HEK293 (cell line): ENCODE data around the gene FOSL1.

Experiments used
- CTCF ChIA-PET: fragments of 350-600 bp; formaldehyde crosslinking; extraction: SDS; loops from one replicate; lab custom pipeline; 2021; ENCODE audit warnings: antibody characterized with exemption; lab: Yijun Ruan, JAX
- POLR2A ChIA-PET: fragments of 300-600 bp; formaldehyde crosslinking; extraction: SDS; loops from one replicate; lab custom pipeline; 2020; ENCODE audit warnings: antibody characterized with exemption, inconsistent platforms; lab: Yijun Ruan, JAX
- H3K27ac ChIP-seq: fragments of 200-500 bp; sonication (Bioruptor generic); 2 replicates; pipeline ENCODE4 v1.5.1; 2014; ENCODE audit warnings: low read depth, low read length, control low read depth, inconsistent platforms; ENCODE audit errors: extremely low read depth
- H3K36me3 ChIP-seq, 2 experiments: fragments of 200-500 bp in 1 of 2; sonication (Bioruptor generic) in 1 of 2; 1 replicate in 1 of 2; 2 replicates in 1 of 2; pipeline ENCODE4 v1.5.1; 2014 to 2017; ENCODE audit warnings: inconsistent platforms in 2 of 2, low read length in 2 of 2; ENCODE audit not compliant: control insufficient read depth in 2 of 2, insufficient read depth in 1 of 2
- H3K4me1 ChIP-seq: fragments of 200-500 bp; sonication (Bioruptor generic); 2 replicates; pipeline ENCODE4 v1.5.1; 2014; ENCODE audit warnings: mild to moderate bottlenecking, low read length, inconsistent platforms; ENCODE audit not compliant: control insufficient read depth, insufficient read depth
- H3K4me3 ChIP-seq: 2 replicates; pipeline ENCODE4 v1.5.1; 2011; ENCODE audit warnings: low read depth, mild to moderate bottlenecking, control low read depth, low read length, moderate library complexity
- H3K9me3 ChIP-seq: fragments of 200-500 bp; sonication (Bioruptor generic); 2 replicates; pipeline ENCODE4 v1.5.1; 2014; ENCODE audit warnings: low read depth, low read length, inconsistent platforms; ENCODE audit not compliant: control insufficient read depth, insufficient read depth
- GLIS1 ChIP-seq: fragments of 450-650 bp; formaldehyde crosslinking; IDR thresholded peaks from 2 replicates; pipeline ENCODE4 v1.5.1; 2016; ENCODE audit warnings: missing biosample characterization, missing genetic modification characterization
- KLF16 ChIP-seq: fragments of 450-650 bp; formaldehyde crosslinking; IDR thresholded peaks from 2 replicates; pipeline ENCODE4 v1.5.1; 2017; ENCODE audit warnings: missing biosample characterization, missing genetic modification characterization
- OVOL3 ChIP-seq: fragments of 450-650 bp; formaldehyde crosslinking; IDR thresholded peaks from 2 replicates; pipeline ENCODE4 v1.5.1; 2016; ENCODE audit warnings: missing biosample characterization, missing genetic modification characterization
- SCRT2 ChIP-seq: fragments of 450-650 bp; formaldehyde crosslinking; IDR thresholded peaks from 2 replicates; pipeline ENCODE4 v1.5.1; 2016; ENCODE audit warnings: missing biosample characterization, missing genetic modification characterization
- SP7 ChIP-seq: fragments of 450-650 bp; formaldehyde crosslinking; IDR thresholded peaks from 2 replicates; pipeline ENCODE4 v1.5.1; 2016; ENCODE audit warnings: missing biosample characterization, missing genetic modification characterization
- ZEB2 ChIP-seq: fragments of 450-650 bp; formaldehyde crosslinking; IDR thresholded peaks from 2 replicates; pipeline ENCODE4 v1.5.1; 2016; ENCODE audit warnings: missing biosample characterization, missing genetic modification characterization
- ZNF132 ChIP-seq: fragments of 450-650 bp; formaldehyde crosslinking; IDR thresholded peaks from 2 replicates; pipeline ENCODE4 v1.5.1; 2017; ENCODE audit warnings: missing biosample characterization, missing genetic modification characterization, borderline replicate concordance
- ZNF138 ChIP-seq: fragments of 450-650 bp; formaldehyde crosslinking; IDR thresholded peaks from 2 replicates; pipeline ENCODE4 v1.5.1; 2016; ENCODE audit warnings: missing biosample characterization, missing genetic modification characterization, borderline replicate concordance
- ZNF155 ChIP-seq: fragments of 450-650 bp; formaldehyde crosslinking; IDR thresholded peaks from 2 replicates; pipeline ENCODE4 v1.5.1; 2016; ENCODE audit warnings: missing biosample characterization, missing genetic modification characterization
- ZNF211 ChIP-seq: fragments of 450-650 bp; formaldehyde crosslinking; IDR thresholded peaks from 2 replicates; pipeline ENCODE4 v1.5.1; 2016; ENCODE audit warnings: low read depth, missing biosample characterization, missing genetic modification characterization
- ZNF223 ChIP-seq: fragments of 450-650 bp; formaldehyde crosslinking; IDR thresholded peaks from 2 replicates; pipeline ENCODE4 v1.5.1; 2016; ENCODE audit warnings: missing biosample characterization, missing genetic modification characterization
- ZNF248 ChIP-seq: fragments of 450-650 bp; formaldehyde crosslinking; IDR thresholded peaks from 2 replicates; pipeline ENCODE4 v1.5.1; 2017; ENCODE audit warnings: missing biosample characterization, missing genetic modification characterization
- ZNF521 ChIP-seq: fragments of 450-650 bp; formaldehyde crosslinking; IDR thresholded peaks from 2 replicates; pipeline ENCODE4 v1.5.1; 2017; ENCODE audit warnings: missing biosample characterization, mild to moderate bottlenecking, missing genetic modification characterization
- ZNF544 ChIP-seq: fragments of 450-650 bp; formaldehyde crosslinking; IDR thresholded peaks from 2 replicates; pipeline ENCODE4 v1.5.0; 2017; ENCODE audit warnings: missing biosample characterization, missing genetic modification characterization
- ZNF571 ChIP-seq: fragments of 450-650 bp; formaldehyde crosslinking; IDR thresholded peaks from 2 replicates; pipeline ENCODE4 v1.5.0; 2017; ENCODE audit warnings: missing biosample characterization, missing genetic modification characterization
- ZNF624 ChIP-seq: fragments of 450-650 bp; formaldehyde crosslinking; IDR thresholded peaks from 2 replicates; pipeline ENCODE4 v1.5.1; 2017; ENCODE audit warnings: missing biosample characterization, missing genetic modification characterization
- ZNF626 ChIP-seq: fragments of 450-650 bp; sonication (Bioruptor Pico); formaldehyde crosslinking; IDR thresholded peaks from 2 replicates; pipeline ENCODE4 v1.5.1; 2018; ENCODE audit warnings: missing biosample characterization, missing genetic modification characterization, inconsistent platforms
- ZNF76 ChIP-seq: fragments of 450-650 bp; formaldehyde crosslinking; IDR thresholded peaks from 2 replicates; pipeline ENCODE4; 2016; ENCODE audit warnings: low read depth, missing biosample characterization, missing genetic modification characterization, borderline replicate concordance
- ZNF791 ChIP-seq: fragments of 450-650 bp; formaldehyde crosslinking; IDR thresholded peaks from 2 replicates; pipeline ENCODE4 v1.5.1; 2016; ENCODE audit warnings: missing biosample characterization, missing genetic modification characterization
- ZNF830 ChIP-seq: fragments of 450-650 bp; IDR thresholded peaks from 2 replicates; pipeline ENCODE4 v1.5.0; 2018; ENCODE audit warnings: missing biosample characterization, missing genetic modification characterization, low read depth, mild to moderate bottlenecking, moderate library complexity
- ZSCAN23 ChIP-seq: fragments of 450-650 bp; formaldehyde crosslinking; IDR thresholded peaks from 2 replicates; pipeline ENCODE4 v1.5.1; 2016; ENCODE audit warnings: missing biosample characterization, missing genetic modification characterization
- TF ChIP-seq, protein P1 (sequence below): fragments of 450-650 bp; formaldehyde crosslinking; IDR thresholded peaks from 2 replicates; pipeline ENCODE4 v1.5.1; 2016; ENCODE audit warnings: missing biosample characterization, missing genetic modification characterization
- TF ChIP-seq, protein P2 (sequence below): fragments of 450-650 bp; formaldehyde crosslinking; IDR thresholded peaks from 2 replicates; pipeline ENCODE4 v1.5.1; 2016; ENCODE audit warnings: missing biosample characterization, missing genetic modification characterization
- TF ChIP-seq, protein P3 (sequence below): fragments of 450-650 bp; formaldehyde crosslinking; IDR thresholded peaks from 2 replicates; pipeline ENCODE4 v1.5.1; 2017; ENCODE audit warnings: missing biosample characterization, missing genetic modification characterization
- TF ChIP-seq, protein P4 (sequence below): fragments of 450-650 bp; formaldehyde crosslinking; IDR thresholded peaks from 2 replicates; pipeline ENCODE4 v1.5.1; 2017; ENCODE audit warnings: missing biosample characterization, missing genetic modification characterization

The FOSL1 gene

DNA sequence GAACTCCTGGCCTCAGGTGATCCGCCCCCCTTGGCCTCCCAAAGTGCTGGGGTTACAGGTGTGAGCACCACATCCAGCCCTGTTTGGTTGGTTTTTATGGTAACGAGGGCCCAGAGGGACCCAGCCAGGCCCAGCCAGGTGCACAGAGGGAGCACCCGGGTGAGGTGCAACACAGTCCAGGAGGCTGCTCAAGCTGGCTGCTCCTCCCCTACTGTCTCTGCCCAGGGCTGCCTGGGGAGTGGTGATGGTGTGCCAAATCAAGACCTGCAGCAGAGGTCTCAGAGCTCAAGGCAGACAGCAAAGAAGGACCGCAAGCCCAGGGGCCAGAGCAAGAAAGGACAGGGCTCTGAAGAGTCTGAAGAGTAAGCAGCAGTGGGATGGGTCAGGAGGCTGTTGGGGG is 46.5 kb upstream of the FOSL1 start:
- POLR2A ChIA-PET, result interaction anchor here (0.6 kb wide), 1 partner anchor 62 kb away, joined by 4 read pairs; no protein-coding TSS in a partner anchor
- no peaks in the 10 kb centered on the region for H3K4me1 ChIP-seq
- no peak for TF ChIP-seq ZNF132 (tag by site-specific recombination)
- TF ChIP-seq, protein P1, sequence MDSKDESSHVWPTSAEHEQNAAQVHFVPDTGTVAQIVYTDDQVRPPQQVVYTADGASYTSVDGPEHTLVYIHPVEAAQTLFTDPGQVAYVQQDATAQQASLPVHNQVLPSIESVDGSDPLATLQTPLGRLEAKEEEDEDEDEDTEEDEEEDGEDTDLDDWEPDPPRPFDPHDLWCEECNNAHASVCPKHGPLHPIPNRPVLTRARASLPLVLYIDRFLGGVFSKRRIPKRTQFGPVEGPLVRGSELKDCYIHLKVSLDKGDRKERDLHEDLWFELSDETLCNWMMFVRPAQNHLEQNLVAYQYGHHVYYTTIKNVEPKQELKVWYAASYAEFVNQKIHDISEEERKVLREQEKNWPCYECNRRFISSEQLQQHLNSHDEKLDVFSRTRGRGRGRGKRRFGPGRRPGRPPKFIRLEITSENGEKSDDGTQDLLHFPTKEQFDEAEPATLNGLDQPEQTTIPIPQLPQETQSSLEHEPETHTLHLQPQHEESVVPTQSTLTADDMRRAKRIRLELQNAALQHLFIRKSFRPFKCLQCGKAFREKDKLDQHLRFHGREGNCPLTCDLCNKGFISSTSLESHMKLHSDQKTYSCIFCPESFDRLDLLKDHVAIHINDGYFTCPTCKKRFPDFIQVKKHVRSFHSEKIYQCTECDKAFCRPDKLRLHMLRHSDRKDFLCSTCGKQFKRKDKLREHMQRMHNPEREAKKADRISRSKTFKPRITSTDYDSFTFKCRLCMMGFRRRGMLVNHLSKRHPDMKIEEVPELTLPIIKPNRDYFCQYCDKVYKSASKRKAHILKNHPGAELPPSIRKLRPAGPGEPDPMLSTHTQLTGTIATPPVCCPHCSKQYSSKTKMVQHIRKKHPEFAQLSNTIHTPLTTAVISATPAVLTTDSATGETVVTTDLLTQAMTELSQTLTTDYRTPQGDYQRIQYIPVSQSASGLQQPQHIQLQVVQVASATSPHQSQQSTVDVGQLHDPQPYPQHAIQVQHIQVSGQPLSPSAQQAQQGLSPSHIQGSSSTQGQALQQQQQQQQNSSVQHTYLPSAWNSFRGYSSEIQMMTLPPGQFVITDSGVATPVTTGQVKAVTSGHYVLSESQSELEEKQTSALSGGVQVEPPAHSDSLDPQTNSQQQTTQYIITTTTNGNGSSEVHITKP (tag by site-specific recombination), result no peak
- TF ChIP-seq ZNF626 (tag by site-specific recombination), result no peak
- no peak for TF ChIP-seq ZNF791
- TF ChIP-seq ZNF76, result no peak
- TF ChIP-seq ZNF155, result no peak
- CTCF ChIA-PET, result interaction anchor here (0.7 to 1.4 kb wide), 2 partner anchors 12 to 87 kb away, joined by 3 to 4 read pairs; partner anchors contain the start of gene MUS81
- no peaks in the 10 kb centered on the region for H3K9me3 ChIP-seq
- no peaks in the 10 kb centered on the region for H3K36me3 ChIP-seq
- H3K4me3 ChIP-seq, result no peak overlapping the region
- no peak overlapping the region for H3K27ac ChIP-seq

DNA sequence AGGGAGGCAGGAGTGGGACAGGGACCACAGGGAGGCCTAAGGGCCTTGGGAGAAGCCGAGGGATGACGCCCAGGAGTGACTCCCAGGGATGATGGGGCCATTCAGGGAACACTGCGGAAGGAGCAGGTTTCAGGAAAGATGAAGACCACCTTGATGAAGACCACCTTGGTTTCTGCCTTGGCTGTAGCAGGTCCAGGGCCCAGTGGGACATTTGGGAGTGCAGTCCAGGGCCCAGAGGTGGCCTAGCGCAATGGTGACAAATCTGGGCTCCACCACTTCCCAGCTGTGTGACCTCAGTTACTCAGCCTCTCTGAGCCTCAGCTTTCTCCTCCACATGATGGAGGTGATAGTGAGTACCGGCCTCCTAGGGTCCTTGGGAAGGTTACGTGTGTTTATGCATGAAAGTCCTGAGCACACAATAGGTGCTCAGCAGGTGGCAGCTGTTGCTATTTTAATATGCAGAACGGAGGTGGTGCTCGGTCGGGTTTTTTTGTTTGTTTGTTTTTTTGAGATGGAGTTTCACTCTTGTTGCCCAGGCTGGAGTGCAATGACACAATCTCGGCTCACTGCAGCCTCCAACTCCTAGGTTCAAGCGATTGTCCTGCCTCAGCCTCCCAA is 45.9 kb upstream of the FOSL1 start:
- no peaks in the 10 kb centered on the region for H3K9me3 ChIP-seq
- no peak overlapping the region for H3K4me3 ChIP-seq
- H3K27ac ChIP-seq, result no peak overlapping the region
- no peaks in the 10 kb centered on the region for H3K4me1 ChIP-seq
- TF ChIP-seq SCRT2 (tag by site-specific recombination) (peak; percentile 63), ZNF521 (tag by site-specific recombination) (no peak), ZNF624 (no peak), ZNF211 (tag by site-specific recombination) (no peak)
- H3K36me3 ChIP-seq, result no peaks in the 10 kb centered on the region
- ChIA-PET CTCF (interaction anchor here (0.7 to 1.4 kb wide), 4 partner anchors 12 to 242 kb away, joined by 3 to 4 read pairs (median 3); partner anchors contain the start of gene MUS81), POLR2A (no interaction called here)

DNA sequence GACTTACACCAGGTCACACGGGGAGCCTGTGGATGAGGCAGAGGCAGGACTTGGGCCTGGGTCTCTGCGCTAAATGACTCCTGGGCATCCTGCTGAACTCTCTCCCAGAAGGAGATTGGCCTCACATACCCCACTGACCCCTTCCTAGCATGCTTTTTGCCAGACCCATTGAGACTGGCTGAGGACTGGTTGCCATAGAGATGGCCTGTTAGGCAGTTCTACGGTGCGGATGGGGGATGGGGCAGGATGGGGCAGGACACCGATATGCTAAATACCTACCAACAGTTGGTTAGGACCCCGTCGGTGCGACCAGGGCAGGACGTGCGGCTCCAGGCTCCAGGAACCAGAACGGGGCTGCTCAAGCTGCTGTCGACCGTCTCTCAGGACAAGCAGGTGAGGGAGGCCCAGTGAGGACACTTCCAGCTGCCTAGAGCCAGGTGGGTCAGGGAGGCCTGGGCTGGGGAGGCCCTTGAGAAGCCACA is 45.3 kb upstream of the FOSL1 start, which contains the start of gene TSGA10IP:
Gene TSGA10IP (plus strand): TSS at position 51 of the 482 bp plus-strand sequence. CDS start 196 bp downstream, at position 247.
- no peak within 1 kb of the TSS for H3K4me3 ChIP-seq
- no peak within 1 kb of the TSS for H3K27ac ChIP-seq
- ChIA-PET POLR2A (no interaction called here), CTCF (interaction anchor here (0.7 to 0.9 kb wide), 2 partner anchors 85 to 241 kb away, joined by 3 read pairs; partner anchors contain the start of gene MUS81)
- H3K36me3 ChIP-seq, result no peaks in the 10 kb centered on the region
- H3K9me3 ChIP-seq, result no peaks in the 10 kb centered on the region
- H3K4me1 ChIP-seq, result no peaks in the 10 kb centered on the region
- TF ChIP-seq ZNF544 (tag by site-specific recombination) (no peak), ZNF223 (tag by site-specific recombination) (no peak), KLF16 (tag by site-specific recombination) (no peak), SP7 (tag by site-specific recombination) (no peak), ZNF211 (tag by site-specific recombination) (no peak), ZNF571 (no peak), ZNF830 (tag by site-specific recombination) (no peak), ZEB2 (tag by site-specific recombination) (no peak), ZSCAN23 (tag by site-specific recombination) (no peak), ZNF138 (tag by site-specific recombination) (no peak), OVOL3 (tag by site-specific recombination) (no peak), GLIS1 (tag by site-specific recombination) (no peak), ZNF248 (tag by site-specific recombination) (no peak)
- TF ChIP-seq, protein P2, sequence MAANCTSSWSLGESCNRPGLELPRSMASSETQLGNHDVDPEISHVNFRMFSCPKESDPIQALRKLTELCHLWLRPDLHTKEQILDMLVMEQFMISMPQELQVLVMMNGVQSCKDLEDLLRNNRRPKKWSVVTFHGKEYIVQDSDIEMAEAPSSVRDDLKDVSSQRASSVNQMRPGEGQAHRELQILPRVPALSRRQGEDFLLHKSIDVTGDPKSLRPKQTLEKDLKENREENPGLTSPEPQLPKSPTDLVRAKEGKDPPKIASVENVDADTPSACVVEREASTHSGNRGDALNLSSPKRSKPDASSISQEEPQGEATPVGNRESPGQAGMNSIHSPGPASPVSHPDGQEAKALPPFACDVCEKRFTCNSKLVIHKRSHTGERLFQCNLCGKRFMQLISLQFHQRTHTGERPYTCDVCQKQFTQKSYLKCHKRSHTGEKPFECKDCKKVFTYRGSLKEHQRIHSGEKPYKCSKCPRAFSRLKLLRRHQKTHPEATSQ (tag by site-specific recombination), result no peak
- TF ChIP-seq, protein P3, sequence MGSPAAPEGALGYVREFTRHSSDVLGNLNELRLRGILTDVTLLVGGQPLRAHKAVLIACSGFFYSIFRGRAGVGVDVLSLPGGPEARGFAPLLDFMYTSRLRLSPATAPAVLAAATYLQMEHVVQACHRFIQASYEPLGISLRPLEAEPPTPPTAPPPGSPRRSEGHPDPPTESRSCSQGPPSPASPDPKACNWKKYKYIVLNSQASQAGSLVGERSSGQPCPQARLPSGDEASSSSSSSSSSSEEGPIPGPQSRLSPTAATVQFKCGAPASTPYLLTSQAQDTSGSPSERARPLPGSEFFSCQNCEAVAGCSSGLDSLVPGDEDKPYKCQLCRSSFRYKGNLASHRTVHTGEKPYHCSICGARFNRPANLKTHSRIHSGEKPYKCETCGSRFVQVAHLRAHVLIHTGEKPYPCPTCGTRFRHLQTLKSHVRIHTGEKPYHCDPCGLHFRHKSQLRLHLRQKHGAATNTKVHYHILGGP (tag by site-specific recombination), result no peak
- TF ChIP-seq, protein P4, sequence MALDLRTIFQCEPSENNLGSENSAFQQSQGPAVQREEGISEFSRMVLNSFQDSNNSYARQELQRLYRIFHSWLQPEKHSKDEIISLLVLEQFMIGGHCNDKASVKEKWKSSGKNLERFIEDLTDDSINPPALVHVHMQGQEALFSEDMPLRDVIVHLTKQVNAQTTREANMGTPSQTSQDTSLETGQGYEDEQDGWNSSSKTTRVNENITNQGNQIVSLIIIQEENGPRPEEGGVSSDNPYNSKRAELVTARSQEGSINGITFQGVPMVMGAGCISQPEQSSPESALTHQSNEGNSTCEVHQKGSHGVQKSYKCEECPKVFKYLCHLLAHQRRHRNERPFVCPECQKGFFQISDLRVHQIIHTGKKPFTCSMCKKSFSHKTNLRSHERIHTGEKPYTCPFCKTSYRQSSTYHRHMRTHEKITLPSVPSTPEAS, result no peak
